GM15510 (cell line): ENCODE results near the gene TMEM44.

Experiments used
- POLR2A ChIP-seq: IDR thresholded peaks from 3 replicates; pipeline ENCODE4 v1.6.1; 2011; ENCODE audit warnings: borderline replicate concordance; ENCODE audit not compliant: insufficient read length; ENCODE audit errors: extremely low read depth

The TMEM44 gene

GRCh38 chr3:194606941-194607340, 26.3 kb downstream of the TMEM44 start:
- no peak for TF ChIP-seq POLR2A

GRCh38 chr3:194606163-194606562, 27.1 kb downstream of the TMEM44 start:
- TF ChIP-seq POLR2A, result no peak

- no peak for TF ChIP-seq POLR2A
Measured at GRCh38 chr3:194604837-194605236, 28.4 kb downstream of the TMEM44 start.

GRCh38 chr3:194604126-194604525, 29.1 kb downstream of the TMEM44 start:
- no peak for TF ChIP-seq POLR2A

GRCh38 chr3:194602669-194603171, 30.5 kb downstream of the TMEM44 start:
- no peak for TF ChIP-seq POLR2A

- no peak for TF ChIP-seq POLR2A
Measured at GRCh38 chr3:194598771-194599557, 34.3 kb downstream of the TMEM44 start.

- no peak for TF ChIP-seq POLR2A
Measured at GRCh38 chr3:194596906-194597305, 36.3 kb downstream of the TMEM44 start.

GRCh38 chr3:194592798-194593752, 40.1 kb downstream of the TMEM44 start:
- TF ChIP-seq POLR2A, result no peak

- TF ChIP-seq POLR2A, result no peak
Measured at GRCh38 chr3:194588741-194589140, 44.5 kb downstream of the TMEM44 start.

GRCh38 chr3:194588236-194588635, 45.0 kb downstream of the TMEM44 start:
- TF ChIP-seq POLR2A, result no peak

- no peak for TF ChIP-seq POLR2A
Measured at GRCh38 chr3:194587438-194587931, 45.7 kb downstream of the TMEM44 start.

GRCh38 chr3:194586836-194587235, 46.4 kb downstream of the TMEM44 start:
- TF ChIP-seq POLR2A, result no peak

GRCh38 chr3:194585880-194586281, 47.3 kb downstream of the TMEM44 start:
- TF ChIP-seq POLR2A, result no peak

- TF ChIP-seq POLR2A, result no peak
Measured at GRCh38 chr3:194584866-194585265, 48.4 kb downstream of the TMEM44 start.

GRCh38 chr3:194584320-194584776, 48.9 kb downstream of the TMEM44 start:
- TF ChIP-seq POLR2A, result no peak
